GM12891 (cell line): Measurements from ENCODE around the gene ZNF841. TPM values are rescaled to one million over a fixed set of nuclear protein-coding genes. Genes with fewer than 3 reads are reported as not detected.
A peak's percentile ranks its signal among the peaks of the same experiment; 100 is the strongest.

ENCODE experiments used
- DNase-seq: peaks from one replicate; pipeline ENCODE4 v3.0.0; 2011; ENCODE audit warnings: low spot score; ENCODE audit not compliant: insufficient read length
- FAIRE-seq: peaks from 2 replicates; lab custom pipeline; 2011; peaks lifted over from hg19 to GRCh38; lab: Jason Lieb, UNC
- PAX5 ChIP-seq: IDR thresholded peaks from 2 replicates; pipeline ENCODE4 v1.6.1; 2011; ENCODE audit warnings: low read length, moderate library complexity, mild to moderate bottlenecking; ENCODE audit not compliant: insufficient read depth, severe bottlenecking
- POLR2A ChIP-seq: IDR thresholded peaks from 2 replicates; pipeline ENCODE4 v1.6.1; 2011; ENCODE audit warnings: low read depth, low read length, control low read depth
- POLR2AphosphoS5 ChIP-seq: IDR thresholded peaks from 2 replicates; pipeline ENCODE4 v1.6.1; 2011; ENCODE audit warnings: low read depth, low read length, control low read depth
- POU2F2 ChIP-seq: IDR thresholded peaks from 2 replicates; pipeline ENCODE4 v1.6.1; 2011; ENCODE audit warnings: low read depth, mild to moderate bottlenecking, control low read depth, low read length, moderate library complexity
- SPI1 ChIP-seq: IDR thresholded peaks from 2 replicates; pipeline ENCODE4 v1.6.1; 2011; ENCODE audit warnings: low read depth, low read length, control low read depth
- TAF1 ChIP-seq: IDR thresholded peaks from 2 replicates; pipeline ENCODE4 v1.6.1; 2011; ENCODE audit warnings: low read depth, low read length, control low read depth
- polyA plus RNA-seq: library from polyadenylated mRNA; unstranded; fragments of >200 nt; gene quantifications from one replicate; pipeline ENCODE4 v1.2.1, GENCODE V29; 2012; ENCODE audit warnings: low read depth, missing spikeins, inconsistent platforms; ENCODE audit not compliant: missing spikeins

The ZNF841 gene
- polyA plus RNA-seq: 5.5 TPM

- FAIRE-seq: peak; percentile 95
- TF ChIP-seq POLR2A (peak; percentile 78), POU2F2 (no peak), POLR2AphosphoS5 (peak; percentile 79), PAX5 (no peak), TAF1 (no peak), SPI1 (no peak; the same call in 1 of the 2 replicates)
- DNase-seq: peak; percentile 71
These were observed at the start of gene ZNF841 for GRCh38 chr19:52095172-52096014. Gene ZNF841, minus strand, starts transcription at chr19:52095765. Its CDS starts 10,964 bp downstream, at chr19:52084801.

- TF ChIP-seq TAF1 (no peak), POU2F2 (no peak), POLR2AphosphoS5 (no peak), PAX5 (no peak), SPI1 (no peak), POLR2A (no peak)
- DNase-seq (no peak), FAIRE-seq (no peak)
These were observed 46.5 kb upstream of the ZNF841 start for GRCh38 chr19:52142001-52142595.

GRCh38 chr19:52141203-52141602 lies 45.6 kb upstream of the ZNF841 start:
- FAIRE-seq: no peak
- no peak for TF ChIP-seq POLR2AphosphoS5
- TF ChIP-seq TAF1: no peak
- TF ChIP-seq POLR2A: no peak
- no peak for TF ChIP-seq PAX5
- no peak for TF ChIP-seq SPI1
- no peak for TF ChIP-seq POU2F2
- DNase-seq: no peak

- no peak for TF ChIP-seq TAF1
- TF ChIP-seq POLR2A: no peak
- no peak for TF ChIP-seq POLR2AphosphoS5
- no peak for TF ChIP-seq SPI1
- TF ChIP-seq PAX5: no peak
- no peak for TF ChIP-seq POU2F2
- DNase-seq (no peak), FAIRE-seq (no peak)
These were observed 44.6 kb upstream of the ZNF841 start for GRCh38 chr19:52140032-52140710.

- FAIRE-seq: peak; percentile 91
- DNase-seq: peak; percentile 86
- TF ChIP-seq PAX5 (no peak), POLR2AphosphoS5 (peak; percentile 55; the same call in 1 of the 2 replicates), POLR2A (peak; percentile 72), SPI1 (no peak), TAF1 (no peak), POU2F2 (no peak)
These were observed 43.9 kb upstream of the ZNF841 start, which contains the start of gene ZNF616 for GRCh38 chr19:52139252-52140031. Gene ZNF616, minus strand, starts transcription at chr19:52139938. Its CDS starts 9,426 bp downstream, at chr19:52130512.

GRCh38 chr19:52138983-52139251 lies 43.4 kb upstream of the ZNF841 start:
- FAIRE-seq: no peak
- no peak for DNase-seq
- no peak for TF ChIP-seq POLR2AphosphoS5
- no peak for TF ChIP-seq POLR2A
- TF ChIP-seq SPI1: no peak
- no peak for TF ChIP-seq POU2F2
- no peak for TF ChIP-seq TAF1
- no peak for TF ChIP-seq PAX5

- no peak for TF ChIP-seq PAX5
- no peak for TF ChIP-seq TAF1
- TF ChIP-seq POLR2AphosphoS5: no peak
- TF ChIP-seq SPI1: no peak
- no peak for TF ChIP-seq POU2F2
- TF ChIP-seq POLR2A: no peak
- DNase-seq: peak; percentile 13
- FAIRE-seq: no peak
These were observed 42.9 kb upstream of the ZNF841 start for GRCh38 chr19:52138278-52138982.

GRCh38 chr19:52120286-52120685 lies 24.7 kb upstream of the ZNF841 start:
- no peak for DNase-seq
- TF ChIP-seq POU2F2 (no peak), TAF1 (no peak), POLR2A (no peak), PAX5 (no peak), POLR2AphosphoS5 (no peak), SPI1 (no peak)
- no peak for FAIRE-seq
